H1 (cell line): ENCODE data around the gene SEMA4D.

ENCODE experiments used
- ATF2 ChIP-seq: IDR thresholded peaks from 2 replicates; pipeline ENCODE4 v1.6.1; 2012; ENCODE audit warnings: low read length, inconsistent platforms
- CEBPB ChIP-seq: IDR thresholded peaks from 2 replicates; pipeline ENCODE4 v1.6.1; 2012; ENCODE audit warnings: low read depth, low read length
- CTCF ChIP-seq, 3 experiments: IDR thresholded peaks; 1 replicate in 2 of 3; 2 replicates in 1 of 3; pipeline versions ENCODE4 v1.5.1 to v1.6.1; 2011; ENCODE audit warnings: low read length in 3 of 3, mild to moderate bottlenecking in 3 of 3, inconsistent platforms in 2 of 3, low read depth in 1 of 3, moderate library complexity in 1 of 3; ENCODE audit not compliant: insufficient read depth in 1 of 3; ENCODE audit errors: control extremely low read depth in 1 of 3
- EP300 ChIP-seq, 2 experiments: IDR thresholded peaks; 1 replicate in 1 of 2; 2 replicates in 1 of 2; pipeline ENCODE4 v1.6.1; 2011 to 2012; ENCODE audit warnings: low read depth in 2 of 2, low read length in 2 of 2, mild to moderate bottlenecking in 2 of 2, borderline replicate concordance in 1 of 2, inconsistent platforms in 1 of 2, moderate library complexity in 1 of 2
- GTF2F1 ChIP-seq: IDR thresholded peaks from 2 replicates; pipeline ENCODE4 v1.6.1; 2012; ENCODE audit warnings: low read depth, low read length, improper control_type of control experiment, borderline replicate concordance
- HDAC2 ChIP-seq, 2 experiments: fragments of 300-600 bp in 1 of 2; sonication (generic) in 1 of 2; IDR thresholded peaks; 2 replicates each; pipeline ENCODE4 v1.6.1; 2011 to 2012; ENCODE audit warnings: low read depth in 2 of 2, low read length in 2 of 2, mild to moderate bottlenecking in 2 of 2, moderate library complexity in 2 of 2, borderline replicate concordance in 1 of 2, inconsistent platforms in 1 of 2
- JUN ChIP-seq: IDR thresholded peaks from 2 replicates; pipeline ENCODE4 v1.6.1; 2011; ENCODE audit warnings: low read depth, mild to moderate bottlenecking, improper control_type of control experiment, low read length
- MAFK ChIP-seq: IDR thresholded peaks from 2 replicates; pipeline ENCODE4 v1.6.1; 2012; ENCODE audit warnings: low read depth, mild to moderate bottlenecking, improper control_type of control experiment, low read length
- POLR2A ChIP-seq, 2 experiments: IDR thresholded peaks; 1 replicate in 1 of 2; 2 replicates in 1 of 2; pipeline ENCODE4 v1.6.1; 2011; ENCODE audit warnings: low read depth in 2 of 2, low read length in 2 of 2, mild to moderate bottlenecking in 2 of 2; ENCODE audit errors: control extremely low read depth in 1 of 2
- POLR2AphosphoS5 ChIP-seq: IDR thresholded peaks from 2 replicates; pipeline ENCODE4 v1.6.1; 2011; ENCODE audit warnings: low read depth, low read length
- SP4 ChIP-seq: IDR thresholded peaks from 2 replicates; pipeline ENCODE4 v1.6.1; 2012; ENCODE audit warnings: low read length, inconsistent platforms

- TF ChIP-seq SP4 (no peak), EP300 (IDR thresholded peaks at IDR 0.05; ENCODE audit: borderline replicate concordance in 1 of 2, low read depth in 2 of 2, low read length in 2 of 2) (no peak), CTCF (IDR thresholded peaks at IDR 0.05; ENCODE audit: control extremely low read depth in 1 of 3, insufficient read depth in 1 of 3, low read depth in 1 of 3, low read length in 3 of 3) (no peak), POLR2A (IDR thresholded peaks at IDR 0.05; ENCODE audit: control extremely low read depth in 1 of 2, low read depth in 2 of 2, low read length in 2 of 2) (no peak), JUN (no peak), HDAC2 (IDR thresholded peaks at IDR 0.05; ENCODE audit: borderline replicate concordance in 1 of 2, low read depth in 2 of 2, low read length in 2 of 2) (no peak), POLR2AphosphoS5 (no peak), GTF2F1 (no peak), CEBPB (no peak), MAFK (no peak), ATF2 (no peak)
These were observed 21.5 kb upstream of the SEMA4D start for GRCh38 chr9:89519366-89519805.
